DLD1 (cell line): ENCODE data around the gene SH3RF1.
"Not testable (repeated sequence)": the region's sequence is repeated elsewhere in the genome, so short reads cannot be mapped to it uniquely, and the experiment has no call there.

Source experiments
- in situ Hi-C: cut with HindIII; loops from 2 replicates; pipeline ENCODE4 v1.10.0; 2017; ENCODE audit warnings: low sequenced_read_pairs

The SH3RF1 gene

GRCh38 chr4:169202145-169202699, 68.5 kb downstream of the SH3RF1 start:
- in situ Hi-C loops = no loop called here

GRCh38 chr4:169201222-169202144, 69.3 kb downstream of the SH3RF1 start:
- in situ Hi-C loops = no loop called here

- in situ Hi-C loops = no loop called here
Measured at GRCh38 chr4:169200361-169201030, 70.3 kb downstream of the SH3RF1 start.

GRCh38 chr4:169199184-169199583, 71.6 kb downstream of the SH3RF1 start:
- in situ Hi-C loops = no loop called here

GRCh38 chr4:169198167-169198566, 72.6 kb downstream of the SH3RF1 start:
- in situ Hi-C loops = no loop called here

GRCh38 chr4:169197206-169197605, 73.5 kb downstream of the SH3RF1 start:
- in situ Hi-C loops = not testable (repeated sequence)

GRCh38 chr4:169195032-169195431, 75.7 kb downstream of the SH3RF1 start:
- in situ Hi-C loops = no loop called here

GRCh38 chr4:169189968-169190367, 80.8 kb downstream of the SH3RF1 start:
- in situ Hi-C loops = not testable (repeated sequence)

- in situ Hi-C loops = no loop called here
Measured at GRCh38 chr4:169189372-169189771, 81.4 kb downstream of the SH3RF1 start.

GRCh38 chr4:169188204-169188603, 82.6 kb downstream of the SH3RF1 start:
- in situ Hi-C loops = no loop called here

- in situ Hi-C loops = no loop called here
Measured at GRCh38 chr4:169185133-169185956, 85.4 kb downstream of the SH3RF1 start.

GRCh38 chr4:169184686-169185085, 86.1 kb downstream of the SH3RF1 start:
- in situ Hi-C loops = no loop called here

- in situ Hi-C loops = no loop called here
Measured at GRCh38 chr4:169184236-169184635, 86.5 kb downstream of the SH3RF1 start.

- in situ Hi-C loops = no loop called here
Measured at GRCh38 chr4:169183581-169183980, 87.2 kb downstream of the SH3RF1 start.

- in situ Hi-C loops = no loop called here
Measured at GRCh38 chr4:169179609-169180521, 90.9 kb downstream of the SH3RF1 start.

GRCh38 chr4:169178092-169178491, 92.7 kb downstream of the SH3RF1 start:
- in situ Hi-C loops = not testable (repeated sequence)

- in situ Hi-C loops = no loop called here
Measured at GRCh38 chr4:169175476-169175875, 95.3 kb downstream of the SH3RF1 start.

- in situ Hi-C loops = no loop called here
Measured at GRCh38 chr4:169175035-169175434, 95.7 kb downstream of the SH3RF1 start.

- in situ Hi-C loops = no loop called here
Measured at GRCh38 chr4:169174247-169174646, 96.5 kb downstream of the SH3RF1 start.
